ENCODE measurements around the gene MTO1.

- no peak for TF ChIP-seq POLR2A (IDR thresholded peaks at IDR 0.05)
- TF ChIP-seq CTCF (IDR thresholded peaks at IDR 0.05), result no peak
These were observed 10.1 kb upstream of the MTO1 start for GRCh38 chr6:73451223-73452106.

Measured in adrenal gland (tissue), 5 donors.